NCI-H2227 (cell line): Measurements from ENCODE around the gene NEURL4.
"Not testable (repeated sequence)": the region's sequence is repeated elsewhere in the genome, so short reads cannot be mapped to it uniquely, and the experiment has no call there.

ENCODE experiments used
- DNase-seq: peaks from one replicate; lab custom pipeline; 2025; ENCODE audit not compliant: unreplicated experiment; lab: John Stamatoyannopoulos, UW

The NEURL4 gene

GRCh38 chr17:7328840-7329373, at the start of gene NEURL4:
TSS of gene NEURL4 (minus strand) at chr17:7329335. CDS start at chr17:7329312, 23 bp downstream.
- peak; percentile 53 for DNase-seq

DNA sequence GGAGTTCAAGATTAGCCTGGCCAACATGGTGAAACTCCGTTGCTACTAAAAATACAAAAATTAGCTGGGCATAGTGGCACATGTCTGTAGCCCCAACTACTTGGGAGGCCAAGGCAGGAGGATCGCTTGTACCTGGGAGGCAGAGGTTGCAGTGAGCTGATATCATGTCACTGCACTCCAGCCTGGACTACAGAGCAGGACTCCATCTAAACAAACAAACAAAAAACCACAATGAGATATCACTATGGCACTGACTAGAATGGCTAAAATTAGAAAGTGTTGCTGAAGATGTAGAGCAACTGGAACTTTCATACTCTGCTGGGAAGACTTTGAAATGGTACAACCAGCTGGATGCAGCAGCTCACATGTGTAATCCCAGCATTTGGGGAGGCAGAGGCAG, 45.2 kb upstream of the NEURL4 start:
- no peak for DNase-seq

DNA sequence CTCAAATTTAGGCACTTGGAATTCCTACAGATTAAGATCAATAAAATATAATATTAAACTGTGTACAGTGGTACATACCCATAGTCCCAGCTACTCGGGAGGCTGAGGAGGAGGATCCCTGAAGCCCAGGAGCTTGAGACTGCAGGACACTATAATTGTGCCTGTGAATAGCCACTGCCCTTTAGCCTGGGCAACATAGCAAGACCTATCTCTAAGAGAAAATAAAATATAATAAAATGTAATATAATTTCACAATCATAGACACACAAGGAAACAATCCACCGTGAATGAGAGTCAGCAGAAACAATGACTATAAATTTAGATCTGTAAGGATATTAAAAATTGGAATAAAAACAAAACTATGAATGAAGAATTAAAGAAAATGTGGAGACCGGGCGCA, 41.7 kb upstream of the NEURL4 start:
- no peak for DNase-seq

DNA sequence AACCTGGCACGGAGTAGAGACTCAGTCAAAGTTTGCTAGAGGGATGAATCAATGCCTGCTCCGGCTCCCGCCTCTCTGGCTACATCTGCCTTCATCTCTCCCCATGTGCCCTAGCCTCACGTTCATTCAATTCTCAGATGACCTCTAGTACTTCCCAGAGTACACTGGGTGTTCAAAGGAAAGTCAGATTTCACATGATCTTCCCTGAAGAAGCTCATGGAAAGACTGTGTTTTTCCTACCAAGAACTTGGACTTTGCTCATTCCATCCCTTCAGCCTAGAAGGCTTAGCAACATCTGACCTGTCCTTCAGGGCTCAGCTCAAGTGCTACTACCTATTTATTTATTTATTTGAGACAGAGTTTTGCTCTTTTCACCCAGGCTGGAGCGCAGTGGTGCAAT, 40.7 kb upstream of the NEURL4 start:
- DNase-seq, result no peak

- DNase-seq, result not testable (repeated sequence)
Measured at GRCh38 chr17:7368599-7368994, 39.5 kb upstream of the NEURL4 start.

DNA sequence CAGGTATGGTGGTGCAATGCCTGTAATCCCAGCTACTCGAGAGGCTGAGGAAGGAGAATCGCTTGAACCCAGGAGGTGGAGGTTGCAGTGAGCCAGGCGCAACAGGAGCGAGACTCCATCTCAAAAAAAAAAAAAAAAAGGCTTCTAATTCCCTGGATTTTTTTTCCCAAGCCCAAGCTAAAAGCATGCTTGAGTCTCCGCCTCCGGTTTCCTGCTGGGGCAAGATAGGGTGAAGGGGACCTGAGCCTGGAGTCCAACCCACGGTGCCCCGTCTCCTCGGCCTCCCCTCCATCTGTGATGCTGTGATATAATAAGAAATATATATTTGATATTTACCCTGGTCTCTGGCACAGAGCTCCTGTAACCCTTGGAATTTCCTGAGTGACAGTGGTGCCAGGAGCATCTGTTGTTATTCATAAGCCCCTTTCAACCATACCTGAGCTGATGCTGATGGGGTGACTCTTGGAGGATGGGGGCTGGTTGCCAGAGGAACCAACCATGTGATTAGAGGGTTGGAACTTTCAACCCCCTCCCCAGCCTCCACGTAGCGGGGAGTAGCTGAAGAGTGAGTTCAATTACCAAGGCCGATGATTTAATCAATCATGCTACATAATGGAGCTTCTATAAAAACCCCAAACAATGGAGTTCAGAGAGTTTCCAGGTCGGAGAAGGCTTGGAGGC, 38.9 kb upstream of the NEURL4 start:
- peak; percentile 4 for DNase-seq

GRCh38 chr17:7367083-7367482, 37.9 kb upstream of the NEURL4 start:
- DNase-seq, result no peak

DNA sequence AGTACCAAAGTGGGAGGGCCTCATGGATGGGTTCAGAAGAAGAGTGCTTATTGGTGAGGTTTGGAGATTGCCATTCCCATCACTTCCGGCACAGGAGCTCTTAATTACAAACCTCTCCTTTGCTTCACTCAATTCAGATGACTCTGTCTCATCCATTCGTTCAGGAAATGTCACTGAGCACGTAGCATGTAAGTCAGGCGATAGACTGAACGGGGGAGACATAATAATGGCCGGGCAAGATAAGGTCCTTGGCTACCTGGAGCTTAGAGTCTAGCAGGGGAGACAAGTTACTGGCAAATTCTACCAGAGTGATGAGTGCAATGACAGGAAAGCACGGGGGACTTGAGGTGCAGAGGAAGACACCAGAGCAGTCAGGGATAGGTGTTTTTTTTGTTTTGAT, 36.8 kb upstream of the NEURL4 start:
- not testable (repeated sequence) for DNase-seq

DNA sequence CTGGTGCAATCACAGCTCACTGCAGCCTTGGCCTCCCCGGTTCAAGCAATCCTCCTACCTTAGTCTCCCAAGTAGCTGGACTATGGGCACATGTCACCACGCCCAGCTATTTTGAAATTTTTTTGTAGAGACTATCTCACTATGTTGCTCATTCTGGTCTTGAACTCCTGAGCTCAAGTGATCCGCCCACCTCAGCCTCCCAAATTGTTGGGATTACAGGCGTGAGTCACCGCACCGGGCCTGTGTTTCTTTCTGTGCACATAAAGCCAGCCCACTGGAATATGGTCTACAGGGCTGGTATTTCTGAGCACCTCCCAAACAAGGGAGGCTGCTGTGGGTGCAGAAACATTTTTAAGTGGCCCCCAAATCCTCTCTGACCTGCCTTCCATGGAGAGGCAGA, 34.2 kb upstream of the NEURL4 start:
- no peak for DNase-seq

DNA sequence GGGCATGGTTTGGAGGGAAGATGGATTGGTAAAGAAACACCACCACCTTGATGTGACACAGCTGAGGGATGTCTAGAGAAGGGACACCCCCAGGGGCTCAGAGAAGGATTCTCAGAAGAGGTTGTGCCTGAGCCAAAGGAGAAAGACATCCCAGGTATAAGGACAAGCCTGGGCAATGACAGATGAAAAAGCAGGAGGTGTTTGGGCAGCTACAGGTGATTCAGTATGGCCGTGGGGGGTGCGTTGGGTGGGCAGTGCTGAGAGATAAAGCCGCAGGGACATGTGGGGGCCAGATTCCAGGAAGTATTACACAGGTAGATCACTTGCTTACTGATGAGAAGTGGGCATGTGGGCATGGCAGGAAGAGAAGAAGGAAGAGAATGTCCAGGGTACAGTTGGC, 32.8 kb upstream of the NEURL4 start:
- no peak for DNase-seq

- no peak for DNase-seq
Measured at GRCh38 chr17:7357381-7357780, 28.2 kb upstream of the NEURL4 start.

- DNase-seq, result no peak
Measured at GRCh38 chr17:7356756-7357155, 27.6 kb upstream of the NEURL4 start.

DNA sequence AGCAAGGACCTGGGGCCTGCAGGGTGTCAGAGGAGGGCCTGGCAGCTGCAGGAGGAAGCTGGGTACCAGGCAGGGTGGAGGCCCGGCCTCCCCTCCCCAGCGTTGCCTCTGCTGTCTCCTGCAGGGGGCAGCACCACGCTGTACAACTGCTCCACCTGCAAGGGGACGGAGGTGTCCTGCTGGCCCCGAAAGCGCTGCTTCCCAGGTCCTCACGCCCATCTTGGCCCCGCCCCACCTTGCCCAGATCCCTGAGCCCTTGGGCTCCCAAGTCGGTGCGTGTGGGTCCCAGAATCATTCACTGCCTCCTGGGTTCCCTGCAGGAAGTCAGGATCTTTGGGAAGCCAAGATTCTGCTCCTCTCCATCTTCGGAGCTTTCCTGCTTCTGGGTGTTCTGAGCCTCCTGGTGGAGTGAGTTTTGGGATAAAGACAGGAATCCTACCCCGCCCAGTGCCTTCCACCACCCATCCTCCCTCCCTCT, 27.0 kb upstream of the NEURL4 start:
- DNase-seq, result peak; percentile 19

DNA sequence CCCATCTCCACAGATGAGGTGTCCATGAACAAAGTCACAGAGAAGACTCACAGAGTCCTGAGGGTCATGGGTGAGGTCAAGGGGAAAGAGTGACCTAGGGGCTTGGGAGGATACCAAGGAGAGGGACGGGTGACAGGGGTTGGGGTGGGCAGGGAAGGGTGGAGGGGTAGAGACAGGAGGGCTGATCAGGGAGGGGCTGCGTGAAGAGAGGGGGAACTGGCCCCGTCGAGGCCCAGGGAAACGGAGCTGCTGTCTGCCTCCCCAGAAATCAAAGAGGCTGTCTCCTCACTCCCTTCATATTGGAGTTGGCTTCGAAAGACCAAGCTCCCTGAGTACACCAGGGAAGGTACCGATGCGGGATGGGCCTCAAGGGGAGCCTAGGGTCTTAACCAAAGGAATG, 26.4 kb upstream of the NEURL4 start:
- DNase-seq, result no peak

GRCh38 chr17:7355053-7355452, 25.9 kb upstream of the NEURL4 start, which contains the start of gene TMEM95:
TSS of gene TMEM95 (plus strand) at chr17:7355156. CDS start at chr17:7355205, 49 bp downstream.
- peak; percentile 8 for DNase-seq

GRCh38 chr17:7354262-7354843, 25.2 kb upstream of the NEURL4 start:
- peak; percentile 11 for DNase-seq

- DNase-seq, result no peak
Measured at GRCh38 chr17:7352910-7353635, 23.9 kb upstream of the NEURL4 start.

DNA sequence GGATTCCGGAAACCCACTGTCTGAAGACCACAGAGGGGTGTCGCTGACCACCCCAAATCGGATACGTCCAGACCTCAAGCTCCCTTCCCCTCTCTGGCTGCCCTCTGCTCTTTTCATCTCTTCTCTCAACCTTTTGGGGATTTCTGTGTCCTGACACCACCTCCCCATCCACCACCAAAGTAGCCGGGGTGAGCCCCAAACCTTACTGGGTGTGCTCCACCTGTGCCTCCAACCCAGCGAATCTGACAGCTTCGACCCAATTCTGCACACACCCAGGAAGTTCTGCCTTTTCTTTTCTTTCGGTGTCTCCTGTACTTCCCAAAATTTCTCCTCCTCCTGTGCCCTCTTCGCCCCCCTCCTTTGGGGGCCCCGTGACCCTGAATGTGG, 23.4 kb upstream of the NEURL4 start:
- DNase-seq, result no peak

GRCh38 chr17:7351665-7352502, 22.7 kb upstream of the NEURL4 start, which contains the start of gene KCTD11:
TSS of gene KCTD11 (plus strand) at chr17:7352162.
- DNase-seq, result peak; percentile 71

GRCh38 chr17:7348478-7349242, 19.5 kb upstream of the NEURL4 start:
- no peak for DNase-seq
